ENCODE measurements around the gene RASGRF2.

- TF ChIP-seq CTCF (IDR thresholded peaks at IDR 0.05) (no peak), POLR2A (IDR thresholded peaks at IDR 0.05) (no peak)
Observed at GRCh38 chr5:81070571-81071255, 110.5 kb downstream of the RASGRF2 start.
